GM19043 (cell line): ENCODE measurements around the gene XRCC3.

ENCODE experiments used
- ATAC-seq: cut with Tn5 transposase; IDR thresholded peaks from one replicate; pipeline ENCODE4 v1.9.1; 2021; ENCODE audit warnings: low read depth; ENCODE audit not compliant: unreplicated experiment

Gene XRCC3

GRCh38 chr14:103739466-103739792, 24.2 kb upstream of the XRCC3 start:
- no peak for ATAC-seq

- no peak for ATAC-seq
These were observed 23.6 kb upstream of the XRCC3 start for GRCh38 chr14:103738701-103739451.

GRCh38 chr14:103738166-103738565, 22.9 kb upstream of the XRCC3 start:
- no peak for ATAC-seq

GRCh38 chr14:103737432-103738045, 22.3 kb upstream of the XRCC3 start:
- no peak for ATAC-seq

- no peak for ATAC-seq
These were observed 21.5 kb upstream of the XRCC3 start for GRCh38 chr14:103736546-103737431.

GRCh38 chr14:103735815-103736545, 20.7 kb upstream of the XRCC3 start:
- ATAC-seq = no peak

GRCh38 chr14:103735439-103735814, 20.2 kb upstream of the XRCC3 start:
- no peak for ATAC-seq

- no peak for ATAC-seq
These were observed 19.8 kb upstream of the XRCC3 start for GRCh38 chr14:103735022-103735421.

- no peak for ATAC-seq
These were observed 19.0 kb upstream of the XRCC3 start for GRCh38 chr14:103734081-103734888.

- no peak for ATAC-seq
These were observed 18.4 kb upstream of the XRCC3 start for GRCh38 chr14:103733651-103734050.

- no peak for ATAC-seq
These were observed 17.8 kb upstream of the XRCC3 start for GRCh38 chr14:103732868-103733620.

GRCh38 chr14:103731916-103732867, 16.9 kb upstream of the XRCC3 start:
- no peak for ATAC-seq

GRCh38 chr14:103731481-103731880, 16.2 kb upstream of the XRCC3 start:
- no peak for ATAC-seq

GRCh38 chr14:103730490-103731035, 15.3 kb upstream of the XRCC3 start:
- ATAC-seq = no peak

- no peak for ATAC-seq
These were observed 14.5 kb upstream of the XRCC3 start for GRCh38 chr14:103729496-103730448.

- no peak for ATAC-seq
These were observed 13.5 kb upstream of the XRCC3 start for GRCh38 chr14:103728721-103729120.

GRCh38 chr14:103728141-103728540, 12.9 kb upstream of the XRCC3 start:
- no peak for ATAC-seq
